SK-N-SH (cell line): ENCODE measurements around the gene COX8A. TPM values are rescaled to one million over a fixed set of nuclear protein-coding genes. Genes with fewer than 3 reads are reported as not detected.

ENCODE experiments used
- CTCF ChIA-PET: fragments of 300-600, 350-600 bp; formaldehyde crosslinking; extraction: SDS; loops from one replicate; lab custom pipeline; 2021; lab: Yijun Ruan, JAX
- POLR2A ChIA-PET: fragments of 350-600 bp; sonication (Branson Sonifier 250); formaldehyde crosslinking; extraction: SDS; loops from one replicate; lab custom pipeline; 2020; ENCODE audit warnings: antibody characterized with exemption, inconsistent platforms; lab: Yijun Ruan, JAX
- DNase-seq: peaks from one replicate; pipeline ENCODE4 v3.0.0; 2012
- H2AFZ ChIP-seq: fragments of 200-600 bp; sonication (generic); 2 replicates; pipeline ENCODE4 v1.8.1; 2016; ENCODE audit warnings: antibody characterized with exemption, mild to moderate bottlenecking, low read depth
- H3F3A ChIP-seq: fragments of 200-600 bp; sonication (generic); replicated peaks from 2 replicates; pipeline ENCODE3; 2016; ENCODE audit warnings: antibody characterized with exemption, mild to moderate bottlenecking; ENCODE audit not compliant: insufficient read depth
- H3K27ac ChIP-seq, 2 experiments: fragments of 200-500 bp in 1 of 2; fragments of 200-600 bp in 1 of 2; sonication (Bioruptor generic) in 1 of 2; sonication (generic), shearing (Covaris generic) in 1 of 2; 2 replicates each; pipeline versions ENCODE4 v1.5.1 to v1.6.1; 2014 to 2016; ENCODE audit warnings: low read depth in 2 of 2, inconsistent platforms in 1 of 2, low read length in 1 of 2, mild to moderate bottlenecking in 1 of 2, mixed read lengths in 1 of 2
- H3K27me3 ChIP-seq: fragments of 200-600 bp; sonication (generic), shearing (Covaris generic); 2 replicates; pipeline ENCODE4 v1.6.1; 2016; ENCODE audit warnings: mixed run types; ENCODE audit not compliant: insufficient read depth
- H3K36me3 ChIP-seq, 2 experiments: fragments of 200-500 bp in 1 of 2; fragments of 200-600 bp in 1 of 2; sonication (Bioruptor generic) in 1 of 2; sonication (generic) in 1 of 2; replicated peaks in 1 of 2; 2 replicates each; pipeline versions ENCODE3 to v1.5.1; 2014 to 2016; ENCODE audit warnings: low read length in 1 of 2, mild to moderate bottlenecking in 1 of 2; ENCODE audit not compliant: insufficient read depth in 2 of 2, control insufficient read depth in 1 of 2
- H3K4me1 ChIP-seq, 2 experiments: fragments of 200-500 bp in 1 of 2; fragments of 200-600 bp in 1 of 2; sonication (Bioruptor generic) in 1 of 2; sonication (generic), shearing (Covaris generic) in 1 of 2; 2 replicates each; pipeline versions ENCODE4 v1.5.1 to v1.6.1; 2014 to 2016; ENCODE audit warnings: low read depth in 1 of 2, low read length in 1 of 2, mixed run types in 1 of 2; ENCODE audit not compliant: insufficient read depth in 2 of 2, control insufficient read depth in 1 of 2
- H3K4me2 ChIP-seq: fragments of 200-600 bp; sonication (generic), shearing (Covaris generic); 2 replicates; pipeline ENCODE4 v1.6.1; 2017; ENCODE audit warnings: mixed run types
- H3K4me3 ChIP-seq, 2 experiments: fragments of 200-500 bp in 1 of 2; fragments of 200-600 bp in 1 of 2; sonication (Bioruptor generic) in 1 of 2; sonication (generic), shearing (Covaris generic) in 1 of 2; 2 replicates each; pipeline versions ENCODE4 v1.5.1 to v1.8.1; 2014 to 2016; ENCODE audit warnings: low read depth in 2 of 2, inconsistent platforms in 1 of 2, low read length in 1 of 2, mild to moderate bottlenecking in 1 of 2, mixed read lengths in 1 of 2, moderate library complexity in 1 of 2
- H3K79me2 ChIP-seq: fragments of 200-600 bp; sonication (generic); 2 replicates; pipeline ENCODE4 v1.8.1; 2017; ENCODE audit warnings: mild to moderate bottlenecking; ENCODE audit not compliant: insufficient read depth
- H3K9ac ChIP-seq: fragments of 200-600 bp; sonication (generic); 2 replicates; pipeline ENCODE4 v1.6.1; 2017; ENCODE audit warnings: mixed run types
- H3K9me2 ChIP-seq: fragments of 200-600 bp; sonication (generic); 2 replicates; pipeline ENCODE4 v1.6.1; 2017; ENCODE audit warnings: mixed run types
- H3K9me3 ChIP-seq: fragments of 200-600 bp; sonication (generic); 2 replicates; pipeline ENCODE4 v1.6.1; 2017; ENCODE audit warnings: mixed run types, mild to moderate bottlenecking, moderate library complexity
- H4K20me1 ChIP-seq: fragments of 200-600 bp; sonication (generic); 2 replicates; pipeline ENCODE4 v1.6.1; 2017; ENCODE audit warnings: mild to moderate bottlenecking, mixed run types; ENCODE audit not compliant: insufficient read depth
- FOSL2 ChIP-seq: IDR thresholded peaks from 2 replicates; pipeline ENCODE4 v1.4.0; 2012; ENCODE audit warnings: low read depth, mild to moderate bottlenecking, moderate library complexity, borderline replicate concordance
- FOXJ3 ChIP-seq: sonication (generic); formaldehyde crosslinking; IDR thresholded peaks from 2 replicates; pipeline ENCODE4 v1.5.1; 2020; ENCODE audit warnings: mild to moderate bottlenecking, missing genetic modification reagents
- FOXM1 ChIP-seq: IDR thresholded peaks from 2 replicates; pipeline ENCODE4 v1.4.0; 2012; ENCODE audit warnings: low read depth, mild to moderate bottlenecking
- JUND ChIP-seq: IDR thresholded peaks from 2 replicates; pipeline ENCODE4 v1.4.0; 2012
- NFIC ChIP-seq: IDR thresholded peaks from 2 replicates; pipeline ENCODE4 v1.4.0; 2012; ENCODE audit warnings: borderline replicate concordance
- NRF1 ChIP-seq: IDR thresholded peaks from 2 replicates; pipeline ENCODE4 v1.6.1; 2012; ENCODE audit warnings: low read depth, mild to moderate bottlenecking, low read length
- RAD21 ChIP-seq: IDR thresholded peaks from 2 replicates; pipeline ENCODE4 v1.6.1; 2012; ENCODE audit warnings: mild to moderate bottlenecking, low read length
- RXRA ChIP-seq: IDR thresholded peaks from 2 replicates; pipeline ENCODE4 v1.4.0; 2012; ENCODE audit warnings: low read depth, mild to moderate bottlenecking, borderline replicate concordance
- SMC3 ChIP-seq: IDR thresholded peaks from 2 replicates; pipeline ENCODE4 v1.6.1; 2012; ENCODE audit warnings: low read depth, low read length, improper control_type of control experiment
- TAF1 ChIP-seq: IDR thresholded peaks from 2 replicates; pipeline ENCODE4 v1.6.1; 2012; ENCODE audit warnings: low read depth, mild to moderate bottlenecking, low read length, moderate library complexity, borderline replicate concordance
- TCF12 ChIP-seq: IDR thresholded peaks from 2 replicates; pipeline ENCODE4 v1.4.0; 2012
- TEAD4 ChIP-seq: IDR thresholded peaks from 2 replicates; pipeline ENCODE4 v1.4.0; 2012; ENCODE audit warnings: mild to moderate bottlenecking, borderline replicate concordance; ENCODE audit not compliant: insufficient read depth
- YY1 ChIP-seq: IDR thresholded peaks from 2 replicates; pipeline ENCODE4 v1.4.0; 2012; ENCODE audit warnings: low read depth, mild to moderate bottlenecking
- WGBS: methylation state at CpG from one replicate; pipeline ENCODE4 v1.1.6; 2017; ENCODE audit warnings: low lambda C conversion rate; 5-methylcytosine and 5-hydroxymethylcytosine counted together
- polyA plus RNA-seq, 3 experiments: library from polyadenylated mRNA; depleted of rRNA; stranded (reverse); fragments of >200 nt; gene quantifications; 2 replicates each; pipeline ENCODE4 v1.2.3, GENCODE V29; 2012
- TF ChIP-seq, protein P1 (sequence below): fragments of 150-350 bp; IDR thresholded peaks from 2 replicates; pipeline ENCODE4 v1.6.1; 2017; ENCODE audit warnings: antibody characterized with exemption, low read length, low read depth, borderline replicate concordance
- TF ChIP-seq, protein P2 (sequence below): IDR thresholded peaks from 2 replicates; pipeline ENCODE4 v1.4.0; 2012; ENCODE audit warnings: low read depth, borderline replicate concordance
- TF ChIP-seq, protein P3 (sequence below): IDR thresholded peaks from 2 replicates; pipeline ENCODE4 v1.4.0; 2012; ENCODE audit warnings: low read depth
- TF ChIP-seq, protein P4 (sequence below): IDR thresholded peaks from 2 replicates; pipeline ENCODE4 v1.6.1; 2012; ENCODE audit warnings: mild to moderate bottlenecking, low read depth, low read length, moderate library complexity

The COX8A gene
- polyA plus RNA-seq, 1 of the 3 experiments (the other 2 are of a cell fraction): 824 TPM

- ChIA-PET POLR2A (interaction anchor here (1.1 kb wide), 1 partner anchor 82 kb away, joined by 3 read pairs; no protein-coding TSS in a partner anchor), CTCF (no interaction called here)
- Histone ChIP-seq H3K9me2 (no peaks in the 10 kb centered on the region), H3K79me2 (peaks cover 80% of the 10 kb centered on the region), H3K27me3 (no peaks in the 10 kb centered on the region), H3F3A (peaks cover 5% of the 10 kb centered on the region), H3K36me3 (peaks cover 0 to 6% of the 10 kb centered on the region in 2 experiments), H2AFZ (no peak overlapping the region), H3K9ac (no peak overlapping the region), H4K20me1 (peaks cover 12% of the 10 kb centered on the region), H3K27ac (no peak overlapping the region; a peak in 1 of 4 replicates), H3K4me2 (no peak overlapping the region), H3K9me3 (no peaks in the 10 kb centered on the region), H3K4me3 (no peak overlapping the region), H3K4me1 (peaks cover 11 to 15% of the 10 kb centered on the region in 2 experiments; a peak in 2 of 4 replicates)
- 97% methylated on average over 9 of the region's 10 CpGs for WGBS
- TF ChIP-seq JUND (no peak), SMC3 (no peak)
- no peak for DNase-seq
These were observed 4.3 kb downstream of the COX8A start for GRCh38 chr11:63978551-63979239.

DNA sequence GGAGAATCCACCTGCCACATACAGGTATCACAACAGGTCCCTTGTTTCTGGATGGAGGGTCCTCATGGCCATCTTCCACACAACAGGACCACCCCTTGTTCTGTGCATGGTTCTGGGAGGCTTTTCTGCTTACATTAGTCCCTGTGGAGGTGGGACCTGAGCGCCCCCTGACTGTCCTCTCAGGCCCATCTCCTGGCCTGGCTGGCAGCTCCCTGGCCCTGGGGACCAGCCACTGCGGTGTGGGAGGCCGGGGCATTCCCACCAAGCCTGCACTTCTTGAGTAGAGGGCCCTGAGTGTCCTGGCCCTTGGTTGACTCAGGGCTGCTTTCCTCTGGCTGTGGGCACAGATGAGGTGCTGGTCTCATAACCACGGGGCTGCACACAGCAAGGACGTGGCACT lies 5.0 kb downstream of the COX8A start:
- no peak overlapping the region for H3K27ac ChIP-seq
- no peak overlapping the region for H3K4me3 ChIP-seq
- H3F3A ChIP-seq: peaks cover 5% of the 10 kb centered on the region
- H2AFZ ChIP-seq: no peak overlapping the region
- peaks cover 0 to 6% of the 10 kb centered on the region in 2 experiments for H3K36me3 ChIP-seq
- TF ChIP-seq TAF1: no peak
- no peak for TF ChIP-seq NFIC
- TF ChIP-seq, protein P1, sequence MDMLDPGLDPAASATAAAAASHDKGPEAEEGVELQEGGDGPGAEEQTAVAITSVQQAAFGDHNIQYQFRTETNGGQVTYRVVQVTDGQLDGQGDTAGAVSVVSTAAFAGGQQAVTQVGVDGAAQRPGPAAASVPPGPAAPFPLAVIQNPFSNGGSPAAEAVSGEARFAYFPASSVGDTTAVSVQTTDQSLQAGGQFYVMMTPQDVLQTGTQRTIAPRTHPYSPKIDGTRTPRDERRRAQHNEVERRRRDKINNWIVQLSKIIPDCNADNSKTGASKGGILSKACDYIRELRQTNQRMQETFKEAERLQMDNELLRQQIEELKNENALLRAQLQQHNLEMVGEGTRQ: no peak
- TF ChIP-seq, protein P2, sequence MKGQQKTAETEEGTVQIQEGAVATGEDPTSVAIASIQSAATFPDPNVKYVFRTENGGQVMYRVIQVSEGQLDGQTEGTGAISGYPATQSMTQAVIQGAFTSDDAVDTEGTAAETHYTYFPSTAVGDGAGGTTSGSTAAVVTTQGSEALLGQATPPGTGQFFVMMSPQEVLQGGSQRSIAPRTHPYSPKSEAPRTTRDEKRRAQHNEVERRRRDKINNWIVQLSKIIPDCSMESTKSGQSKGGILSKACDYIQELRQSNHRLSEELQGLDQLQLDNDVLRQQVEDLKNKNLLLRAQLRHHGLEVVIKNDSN: no peak
- no peak for TF ChIP-seq FOXJ3 (CRISPR knock-in tag)
- TF ChIP-seq FOSL2: no peak
- TF ChIP-seq, protein P3, sequence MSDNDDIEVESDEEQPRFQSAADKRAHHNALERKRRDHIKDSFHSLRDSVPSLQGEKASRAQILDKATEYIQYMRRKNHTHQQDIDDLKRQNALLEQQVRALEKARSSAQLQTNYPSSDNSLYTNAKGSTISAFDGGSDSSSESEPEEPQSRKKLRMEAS: no peak
- no peak for TF ChIP-seq FOXM1
- no peak for TF ChIP-seq TEAD4
- TF ChIP-seq YY1: no peak
- no peak for TF ChIP-seq TCF12
- no peak for TF ChIP-seq RAD21
- no peak for TF ChIP-seq JUND
- TF ChIP-seq RXRA: no peak
- TF ChIP-seq NRF1: no peak
- TF ChIP-seq, protein P4, sequence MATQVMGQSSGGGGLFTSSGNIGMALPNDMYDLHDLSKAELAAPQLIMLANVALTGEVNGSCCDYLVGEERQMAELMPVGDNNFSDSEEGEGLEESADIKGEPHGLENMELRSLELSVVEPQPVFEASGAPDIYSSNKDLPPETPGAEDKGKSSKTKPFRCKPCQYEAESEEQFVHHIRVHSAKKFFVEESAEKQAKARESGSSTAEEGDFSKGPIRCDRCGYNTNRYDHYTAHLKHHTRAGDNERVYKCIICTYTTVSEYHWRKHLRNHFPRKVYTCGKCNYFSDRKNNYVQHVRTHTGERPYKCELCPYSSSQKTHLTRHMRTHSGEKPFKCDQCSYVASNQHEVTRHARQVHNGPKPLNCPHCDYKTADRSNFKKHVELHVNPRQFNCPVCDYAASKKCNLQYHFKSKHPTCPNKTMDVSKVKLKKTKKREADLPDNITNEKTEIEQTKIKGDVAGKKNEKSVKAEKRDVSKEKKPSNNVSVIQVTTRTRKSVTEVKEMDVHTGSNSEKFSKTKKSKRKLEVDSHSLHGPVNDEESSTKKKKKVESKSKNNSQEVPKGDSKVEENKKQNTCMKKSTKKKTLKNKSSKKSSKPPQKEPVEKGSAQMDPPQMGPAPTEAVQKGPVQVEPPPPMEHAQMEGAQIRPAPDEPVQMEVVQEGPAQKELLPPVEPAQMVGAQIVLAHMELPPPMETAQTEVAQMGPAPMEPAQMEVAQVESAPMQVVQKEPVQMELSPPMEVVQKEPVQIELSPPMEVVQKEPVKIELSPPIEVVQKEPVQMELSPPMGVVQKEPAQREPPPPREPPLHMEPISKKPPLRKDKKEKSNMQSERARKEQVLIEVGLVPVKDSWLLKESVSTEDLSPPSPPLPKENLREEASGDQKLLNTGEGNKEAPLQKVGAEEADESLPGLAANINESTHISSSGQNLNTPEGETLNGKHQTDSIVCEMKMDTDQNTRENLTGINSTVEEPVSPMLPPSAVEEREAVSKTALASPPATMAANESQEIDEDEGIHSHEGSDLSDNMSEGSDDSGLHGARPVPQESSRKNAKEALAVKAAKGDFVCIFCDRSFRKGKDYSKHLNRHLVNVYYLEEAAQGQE: no peak
- TF ChIP-seq, all 33 proteins: peak for 0
- DNase-seq: no peak
- peaks cover 12% of the 10 kb centered on the region for H4K20me1 ChIP-seq
- H3K9me3 ChIP-seq: no peaks in the 10 kb centered on the region
- H3K9ac ChIP-seq: no peak overlapping the region
- ChIA-PET POLR2A (interaction anchor here (0.7 kb wide), 1 partner anchor 36 kb away, joined by 6 read pairs; no protein-coding TSS in a partner anchor), CTCF (no interaction called here)
- H3K4me2 ChIP-seq: no peak overlapping the region
- peaks cover 11 to 15% of the 10 kb centered on the region in 2 experiments; a peak in 2 of 4 replicates for H3K4me1 ChIP-seq
- H3K79me2 ChIP-seq: peaks cover 85% of the 10 kb centered on the region
- no peaks in the 10 kb centered on the region for H3K27me3 ChIP-seq
- H3K9me2 ChIP-seq: no peaks in the 10 kb centered on the region
- WGBS: 94% methylated on average over 3 of the region's 5 CpGs
